ENCODE data around the gene SLC25A12.
A peak's percentile ranks its signal among the peaks of the same experiment; 100 is the strongest.

The SLC25A12 gene

DNA sequence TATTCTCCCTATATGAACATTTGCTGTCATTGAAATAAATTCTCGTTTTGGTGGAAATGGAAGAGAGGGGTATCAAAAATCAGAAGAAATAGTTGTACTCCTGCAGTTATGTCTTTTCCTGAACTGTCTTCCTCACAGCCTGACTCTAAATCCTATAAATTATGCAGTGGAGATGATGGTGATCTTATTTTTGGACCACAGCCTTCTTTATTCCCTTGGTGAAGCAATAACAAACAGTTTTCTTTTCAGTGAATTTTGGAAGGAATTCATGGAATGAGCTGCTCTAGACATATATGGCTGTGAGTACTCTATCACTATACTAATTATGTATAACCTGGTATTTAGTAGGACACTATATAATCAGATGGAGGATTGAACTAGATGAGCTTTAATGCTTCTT, 1.7 kb upstream of the SLC25A12 start (continued):
- TF ChIP-seq, protein P1, sequence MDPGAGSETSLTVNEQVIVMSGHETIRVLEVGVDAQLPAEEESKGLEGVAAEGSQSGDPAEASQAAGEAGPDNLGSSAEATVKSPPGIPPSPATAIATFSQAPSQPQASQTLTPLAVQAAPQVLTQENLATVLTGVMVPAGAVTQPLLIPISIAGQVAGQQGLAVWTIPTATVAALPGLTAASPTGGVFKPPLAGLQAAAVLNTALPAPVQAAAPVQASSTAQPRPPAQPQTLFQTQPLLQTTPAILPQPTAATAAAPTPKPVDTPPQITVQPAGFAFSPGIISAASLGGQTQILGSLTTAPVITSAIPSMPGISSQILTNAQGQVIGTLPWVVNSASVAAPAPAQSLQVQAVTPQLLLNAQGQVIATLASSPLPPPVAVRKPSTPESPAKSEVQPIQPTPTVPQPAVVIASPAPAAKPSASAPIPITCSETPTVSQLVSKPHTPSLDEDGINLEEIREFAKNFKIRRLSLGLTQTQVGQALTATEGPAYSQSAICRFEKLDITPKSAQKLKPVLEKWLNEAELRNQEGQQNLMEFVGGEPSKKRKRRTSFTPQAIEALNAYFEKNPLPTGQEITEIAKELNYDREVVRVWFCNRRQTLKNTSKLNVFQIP (CRISPR knock-in tag; IDR thresholded peaks at IDR 0.05; ENCODE audit: borderline replicate concordance, low read depth), result no peak
- no peak for TF ChIP-seq SNAI2 (CRISPR knock-in tag; IDR thresholded peaks at IDR 0.05)
- no peak for TF ChIP-seq BACH2 (CRISPR knock-in tag; IDR thresholded peaks at IDR 0.05; ENCODE audit: borderline replicate concordance)
- TF ChIP-seq RARB (CRISPR knock-in tag; IDR thresholded peaks at IDR 0.05), result no peak
- TF ChIP-seq, protein P2, sequence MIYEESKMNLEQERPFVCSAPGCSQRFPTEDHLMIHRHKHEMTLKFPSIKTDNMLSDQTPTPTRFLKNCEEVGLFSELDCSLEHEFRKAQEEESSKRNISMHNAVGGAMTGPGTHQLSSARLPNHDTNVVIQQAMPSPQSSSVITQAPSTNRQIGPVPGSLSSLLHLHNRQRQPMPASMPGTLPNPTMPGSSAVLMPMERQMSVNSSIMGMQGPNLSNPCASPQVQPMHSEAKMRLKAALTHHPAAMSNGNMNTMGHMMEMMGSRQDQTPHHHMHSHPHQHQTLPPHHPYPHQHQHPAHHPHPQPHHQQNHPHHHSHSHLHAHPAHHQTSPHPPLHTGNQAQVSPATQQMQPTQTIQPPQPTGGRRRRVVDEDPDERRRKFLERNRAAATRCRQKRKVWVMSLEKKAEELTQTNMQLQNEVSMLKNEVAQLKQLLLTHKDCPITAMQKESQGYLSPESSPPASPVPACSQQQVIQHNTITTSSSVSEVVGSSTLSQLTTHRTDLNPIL (CRISPR knock-in tag; IDR thresholded peaks at IDR 0.05; ENCODE audit: low read depth), result no peak
- no peak for TF ChIP-seq ZFP30 (CRISPR knock-in tag; IDR thresholded peaks at IDR 0.05)
- no peak for TF ChIP-seq TCF4 (CRISPR knock-in tag; IDR thresholded peaks at IDR 0.05; ENCODE audit: borderline replicate concordance)
- no peak for TF ChIP-seq GLIS3 (CRISPR knock-in tag; IDR thresholded peaks at IDR 0.05)
- TF ChIP-seq ZFP3 (CRISPR knock-in tag; IDR thresholded peaks at IDR 0.05), result no peak
- no peak for TF ChIP-seq OSR1 (CRISPR knock-in tag; IDR thresholded peaks at IDR 0.05)
- TF ChIP-seq ZNF8 (CRISPR knock-in tag; IDR thresholded peaks at IDR 0.05), result no peak

DNA sequence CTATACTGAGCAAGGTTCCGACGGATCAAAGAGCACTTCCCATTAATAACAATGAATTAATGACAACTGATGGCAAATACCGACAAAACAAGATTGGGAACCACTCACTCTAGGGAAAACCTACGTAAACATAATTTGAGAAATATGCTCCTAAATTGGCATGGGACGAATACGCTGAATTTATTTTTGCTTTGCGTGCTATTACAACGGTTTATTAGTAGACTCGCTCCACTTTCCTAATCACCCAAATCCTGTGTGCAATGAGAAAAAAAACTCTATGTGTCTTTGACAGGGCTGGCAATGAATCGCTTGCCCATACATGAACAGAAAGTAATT, 536 bp upstream of the SLC25A12 start:
- no peak for ATAC-seq
- TF ChIP-seq TCF4 (CRISPR knock-in tag; IDR thresholded peaks at IDR 0.05; ENCODE audit: borderline replicate concordance), result no peak
- TF ChIP-seq TOX (CRISPR knock-in tag; IDR thresholded peaks at IDR 0.05; ENCODE audit: borderline replicate concordance), result no peak
- TF ChIP-seq ZNF70 (CRISPR knock-in tag; IDR thresholded peaks at IDR 0.05), result no peak
- TF ChIP-seq, protein P3, sequence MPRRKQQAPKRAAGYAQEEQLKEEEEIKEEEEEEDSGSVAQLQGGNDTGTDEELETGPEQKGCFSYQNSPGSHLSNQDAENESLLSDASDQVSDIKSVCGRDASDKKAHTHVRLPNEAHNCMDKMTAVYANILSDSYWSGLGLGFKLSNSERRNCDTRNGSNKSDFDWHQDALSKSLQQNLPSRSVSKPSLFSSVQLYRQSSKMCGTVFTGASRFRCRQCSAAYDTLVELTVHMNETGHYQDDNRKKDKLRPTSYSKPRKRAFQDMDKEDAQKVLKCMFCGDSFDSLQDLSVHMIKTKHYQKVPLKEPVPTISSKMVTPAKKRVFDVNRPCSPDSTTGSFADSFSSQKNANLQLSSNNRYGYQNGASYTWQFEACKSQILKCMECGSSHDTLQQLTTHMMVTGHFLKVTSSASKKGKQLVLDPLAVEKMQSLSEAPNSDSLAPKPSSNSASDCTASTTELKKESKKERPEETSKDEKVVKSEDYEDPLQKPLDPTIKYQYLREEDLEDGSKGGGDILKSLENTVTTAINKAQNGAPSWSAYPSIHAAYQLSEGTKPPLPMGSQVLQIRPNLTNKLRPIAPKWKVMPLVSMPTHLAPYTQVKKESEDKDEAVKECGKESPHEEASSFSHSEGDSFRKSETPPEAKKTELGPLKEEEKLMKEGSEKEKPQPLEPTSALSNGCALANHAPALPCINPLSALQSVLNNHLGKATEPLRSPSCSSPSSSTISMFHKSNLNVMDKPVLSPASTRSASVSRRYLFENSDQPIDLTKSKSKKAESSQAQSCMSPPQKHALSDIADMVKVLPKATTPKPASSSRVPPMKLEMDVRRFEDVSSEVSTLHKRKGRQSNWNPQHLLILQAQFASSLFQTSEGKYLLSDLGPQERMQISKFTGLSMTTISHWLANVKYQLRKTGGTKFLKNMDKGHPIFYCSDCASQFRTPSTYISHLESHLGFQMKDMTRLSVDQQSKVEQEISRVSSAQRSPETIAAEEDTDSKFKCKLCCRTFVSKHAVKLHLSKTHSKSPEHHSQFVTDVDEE (CRISPR knock-in tag; IDR thresholded peaks at IDR 0.05), result no peak
- no peak for TF ChIP-seq ZFP30 (CRISPR knock-in tag; IDR thresholded peaks at IDR 0.05)
- TF ChIP-seq BACH2 (CRISPR knock-in tag; IDR thresholded peaks at IDR 0.05; ENCODE audit: borderline replicate concordance), result no peak
- TF ChIP-seq, protein P1 (CRISPR knock-in tag; IDR thresholded peaks at IDR 0.05; ENCODE audit: borderline replicate concordance, low read depth), result no peak
- TF ChIP-seq ZFP3 (CRISPR knock-in tag; IDR thresholded peaks at IDR 0.05), result no peak
- no peak for TF ChIP-seq CSRNP3 (CRISPR knock-in tag; IDR thresholded peaks at IDR 0.05)
- TF ChIP-seq ZNF565 (CRISPR knock-in tag; conservative IDR thresholded peaks at IDR 0.05; ENCODE audit: low read depth), result no peak
- no peak for TF ChIP-seq ARNTL (CRISPR knock-in tag; IDR thresholded peaks at IDR 0.05; ENCODE audit: borderline replicate concordance, low read depth)
- TF ChIP-seq PPARA (CRISPR knock-in tag; IDR thresholded peaks at IDR 0.05; ENCODE audit: borderline replicate concordance), result no peak

GRCh38 chr2:171893196-171893823, 734 bp downstream of the SLC25A12 start:
- peak; percentile 30 for ATAC-seq
- TF ChIP-seq SNAI2 (CRISPR knock-in tag; IDR thresholded peaks at IDR 0.05) (no peak), GLIS3 (CRISPR knock-in tag; IDR thresholded peaks at IDR 0.05) (no peak), ZFP3 (CRISPR knock-in tag; IDR thresholded peaks at IDR 0.05) (no peak), ISL1 (CRISPR knock-in tag; IDR thresholded peaks at IDR 0.05) (no peak), CSRNP3 (CRISPR knock-in tag; IDR thresholded peaks at IDR 0.05) (no peak), ZNF8 (CRISPR knock-in tag; IDR thresholded peaks at IDR 0.05) (no peak), PATZ1 (CRISPR knock-in tag; IDR thresholded peaks at IDR 0.05; ENCODE audit: borderline replicate concordance) (no peak), ZNF565 (CRISPR knock-in tag; conservative IDR thresholded peaks at IDR 0.05; ENCODE audit: low read depth) (no peak), ZNF70 (CRISPR knock-in tag; IDR thresholded peaks at IDR 0.05) (no peak), ZFP30 (CRISPR knock-in tag; IDR thresholded peaks at IDR 0.05) (no peak), BACH2 (CRISPR knock-in tag; IDR thresholded peaks at IDR 0.05; ENCODE audit: borderline replicate concordance) (no peak), RARB (CRISPR knock-in tag; IDR thresholded peaks at IDR 0.05) (no peak), PPARA (CRISPR knock-in tag; IDR thresholded peaks at IDR 0.05; ENCODE audit: borderline replicate concordance) (no peak)
- TF ChIP-seq, protein P1 (CRISPR knock-in tag; IDR thresholded peaks at IDR 0.05; ENCODE audit: borderline replicate concordance, low read depth), result no peak

All from SK-N-SH treated with all-trans-retinoic acid at 6 μM for 48 hours (cell line).